Bronchial epithelial cell (primary cell): ENCODE results near the gene RAB14. TPM values are rescaled to one million over a fixed set of nuclear protein-coding genes. Genes with fewer than 3 reads are reported as not detected.

Experiments used
- DNase-seq: peaks from one replicate; pipeline ENCODE4 v3.0.0-alpha.2; 2010; ENCODE audit warnings: low read depth
- FAIRE-seq: peaks from 2 replicates; lab custom pipeline; 2011; peaks lifted over from hg19 to GRCh38; lab: Jason Lieb, UNC
- H3K27me3 ChIP-seq: 2 replicates; pipeline ENCODE4 v1.5.1; 2011; ENCODE audit warnings: low read length; ENCODE audit not compliant: control insufficient read depth, insufficient read depth
- H3K36me3 ChIP-seq: 2 replicates; pipeline ENCODE4 v1.5.1; 2011; ENCODE audit warnings: low read length; ENCODE audit not compliant: control insufficient read depth, insufficient read depth
- H3K4me3 ChIP-seq: 2 replicates; pipeline ENCODE4 v1.5.1; 2011; ENCODE audit warnings: mild to moderate bottlenecking, low read depth, low read length, control low read depth
- total RNA-seq: library from RNA; depleted of rRNA; stranded (reverse); fragments of >200 nt; gene quantifications from 2 replicates; pipeline ENCODE4 v1.2.1, GENCODE V29; 2014
- TF ChIP-seq, protein P1 (sequence below): IDR thresholded peaks from 2 replicates; pipeline ENCODE4 v1.5.1; 2011; ENCODE audit warnings: mild to moderate bottlenecking, moderate library complexity, low read length, control low read depth, inconsistent platforms; ENCODE audit not compliant: insufficient read depth, severe bottlenecking

RAB14 gene
- total RNA-seq, 1 donor from 2014 or later: 28.4 TPM

DNA sequence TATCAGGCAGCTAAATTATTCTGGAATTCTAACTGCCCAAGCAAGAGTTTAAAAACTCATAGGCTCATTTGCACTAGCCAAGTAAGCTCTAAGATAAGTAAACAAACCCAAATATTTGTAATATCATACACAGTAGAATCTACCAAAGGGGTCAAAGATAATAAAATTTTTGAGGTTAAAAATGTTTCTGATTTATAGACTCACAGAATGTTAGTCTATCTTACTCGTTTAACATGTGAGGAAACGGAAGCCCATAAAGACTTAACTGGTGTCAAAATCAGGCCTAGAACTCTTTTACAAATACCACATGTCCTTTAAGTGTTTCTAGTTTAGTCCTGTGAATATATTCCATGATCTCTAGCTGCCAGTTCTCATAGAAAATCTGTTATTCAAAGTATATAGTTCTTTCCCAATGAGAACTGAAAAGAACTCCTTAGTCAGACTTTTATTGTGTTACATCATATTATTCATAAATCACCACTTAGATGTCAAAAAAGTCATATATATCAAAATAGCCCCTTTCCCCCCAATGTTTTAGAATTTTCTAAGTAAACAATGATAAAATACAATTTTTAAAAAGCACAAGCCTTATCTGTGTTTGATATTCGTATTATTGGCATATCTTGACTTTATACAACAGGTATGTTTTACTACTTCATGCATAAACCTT lies 13.9 kb downstream of the RAB14 start:
- no peak for DNase-seq
- TF ChIP-seq, protein P1, sequence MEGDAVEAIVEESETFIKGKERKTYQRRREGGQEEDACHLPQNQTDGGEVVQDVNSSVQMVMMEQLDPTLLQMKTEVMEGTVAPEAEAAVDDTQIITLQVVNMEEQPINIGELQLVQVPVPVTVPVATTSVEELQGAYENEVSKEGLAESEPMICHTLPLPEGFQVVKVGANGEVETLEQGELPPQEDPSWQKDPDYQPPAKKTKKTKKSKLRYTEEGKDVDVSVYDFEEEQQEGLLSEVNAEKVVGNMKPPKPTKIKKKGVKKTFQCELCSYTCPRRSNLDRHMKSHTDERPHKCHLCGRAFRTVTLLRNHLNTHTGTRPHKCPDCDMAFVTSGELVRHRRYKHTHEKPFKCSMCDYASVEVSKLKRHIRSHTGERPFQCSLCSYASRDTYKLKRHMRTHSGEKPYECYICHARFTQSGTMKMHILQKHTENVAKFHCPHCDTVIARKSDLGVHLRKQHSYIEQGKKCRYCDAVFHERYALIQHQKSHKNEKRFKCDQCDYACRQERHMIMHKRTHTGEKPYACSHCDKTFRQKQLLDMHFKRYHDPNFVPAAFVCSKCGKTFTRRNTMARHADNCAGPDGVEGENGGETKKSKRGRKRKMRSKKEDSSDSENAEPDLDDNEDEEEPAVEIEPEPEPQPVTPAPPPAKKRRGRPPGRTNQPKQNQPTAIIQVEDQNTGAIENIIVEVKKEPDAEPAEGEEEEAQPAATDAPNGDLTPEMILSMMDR: no peak
- no peak for FAIRE-seq
- Histone ChIP-seq H3K4me3 (no peak overlapping the region), H3K36me3 (peaks cover 3% of the 10 kb centered on the region), H3K27me3 (no peaks in the 10 kb centered on the region)

DNA sequence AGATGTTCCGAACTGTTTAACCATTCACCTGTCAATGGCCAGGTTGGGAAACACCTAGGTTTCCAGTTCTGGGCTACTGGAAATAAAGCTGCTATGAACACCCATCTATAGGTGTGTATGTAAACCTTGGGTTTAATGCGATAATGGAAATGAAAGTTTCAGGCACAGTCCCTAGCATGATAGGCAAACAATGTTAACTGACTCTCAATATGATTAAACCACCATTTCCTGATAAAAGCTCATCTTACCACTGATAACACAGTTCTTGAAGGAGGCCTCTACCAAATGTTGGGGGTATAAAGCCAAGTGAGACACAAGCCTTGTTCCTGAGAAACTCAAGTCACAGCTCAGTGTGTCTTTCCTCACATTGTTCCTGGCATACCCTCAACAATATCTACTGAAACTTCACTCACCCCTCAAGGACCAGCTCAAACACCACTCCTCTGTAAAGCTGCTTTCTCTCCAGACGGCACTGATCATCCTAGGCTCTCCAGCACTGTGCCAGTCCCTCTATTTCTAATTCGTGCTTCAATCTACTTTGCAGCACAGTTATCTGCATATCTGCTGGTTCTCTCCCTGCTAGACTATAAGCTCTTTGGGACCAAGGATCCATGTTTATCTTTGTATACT lies 15.8 kb downstream of the RAB14 start:
- TF ChIP-seq, protein P1: no peak
- no peak for FAIRE-seq
- Histone ChIP-seq H3K4me3 (no peak overlapping the region), H3K27me3 (no peaks in the 10 kb centered on the region), H3K36me3 (peaks cover 7% of the 10 kb centered on the region)
- no peak for DNase-seq

DNA sequence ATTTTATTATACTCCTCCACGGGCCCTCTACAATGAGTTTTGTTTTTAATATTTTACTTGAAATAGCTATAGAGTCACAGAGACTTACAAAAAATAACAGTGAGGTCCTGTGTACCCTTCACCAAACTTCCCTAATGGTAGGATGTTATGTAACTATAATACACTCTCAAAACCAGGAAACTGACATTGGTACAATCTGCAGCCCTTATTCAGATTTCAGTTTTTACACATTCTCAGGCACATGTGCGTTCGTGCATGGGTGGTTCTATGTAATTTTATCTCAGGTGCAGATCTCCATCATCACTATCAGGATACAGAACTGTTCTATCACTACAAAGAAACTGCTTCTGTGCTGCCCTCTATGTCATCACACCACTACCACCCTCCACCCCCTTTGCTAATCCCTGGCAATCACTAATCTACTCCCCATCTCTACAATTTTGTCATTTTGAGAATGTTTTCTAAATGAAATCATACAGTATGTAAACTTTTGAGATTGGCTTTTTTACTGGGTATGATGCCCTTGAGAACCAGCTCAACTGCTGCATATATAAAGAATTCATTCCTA lies 16.4 kb downstream of the RAB14 start:
- no peak for FAIRE-seq
- H3K36me3 ChIP-seq: peaks cover 7% of the 10 kb centered on the region
- no peaks in the 10 kb centered on the region for H3K27me3 ChIP-seq
- DNase-seq: no peak
- H3K4me3 ChIP-seq: no peak overlapping the region
- TF ChIP-seq, protein P1: no peak

DNA sequence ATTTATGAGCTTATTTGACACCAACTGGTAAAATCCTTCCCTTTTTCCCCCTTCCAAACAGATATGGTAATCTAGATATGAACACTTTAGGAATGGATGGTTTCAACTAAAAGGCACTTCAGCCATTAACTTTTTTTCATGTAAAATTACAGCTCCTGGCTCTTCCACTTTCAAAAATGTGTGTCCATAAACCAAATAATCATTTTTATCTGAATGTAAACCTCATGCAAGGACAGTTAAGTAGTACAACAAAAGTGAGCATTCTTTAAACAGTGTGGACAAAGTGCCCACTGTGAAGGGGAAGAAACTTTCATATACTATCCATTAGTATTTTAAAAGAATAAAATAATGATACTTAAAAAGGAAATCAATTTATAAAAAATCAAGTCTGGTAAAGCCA lies 17.2 kb downstream of the RAB14 start:
- FAIRE-seq: no peak
- no peaks in the 10 kb centered on the region for H3K27me3 ChIP-seq
- TF ChIP-seq, protein P1: no peak

DNA sequence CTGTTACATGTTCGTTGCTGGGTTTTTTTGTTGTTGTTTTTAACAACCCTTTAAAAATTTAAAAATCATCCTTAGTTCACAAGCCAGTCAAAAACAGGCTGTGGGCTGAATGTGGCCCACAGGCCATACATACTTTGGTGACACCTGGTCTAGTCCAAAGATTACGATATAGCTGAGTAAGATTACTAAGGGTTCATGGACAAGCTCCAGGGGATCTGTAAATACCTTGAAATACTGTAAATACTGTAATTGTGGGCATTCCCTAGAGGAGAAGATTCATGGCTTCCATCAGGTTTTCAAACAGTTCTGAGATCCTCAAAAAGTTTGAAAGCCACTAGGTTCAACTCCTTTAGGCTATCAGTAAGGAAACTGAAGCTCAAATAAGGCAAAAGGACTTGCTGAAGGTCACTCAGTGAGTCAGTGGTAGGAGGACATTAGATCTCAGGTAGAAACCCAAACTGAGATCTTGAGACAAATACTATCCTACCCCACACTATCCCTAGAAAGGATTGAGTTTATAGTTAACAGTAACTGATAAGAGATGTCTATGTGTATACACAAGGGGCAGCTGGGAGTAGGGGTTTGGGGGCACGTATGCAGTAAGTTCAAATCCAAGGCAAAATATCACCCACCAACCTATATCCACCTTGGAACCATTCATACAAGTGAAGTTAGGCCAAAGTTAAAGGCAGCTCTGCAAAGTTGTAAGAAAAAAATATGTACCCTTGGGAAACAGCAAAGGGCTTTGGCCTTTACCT lies 17.8 kb downstream of the RAB14 start:
- FAIRE-seq (no peak), DNase-seq (no peak)
- TF ChIP-seq, protein P1: no peak
- Histone ChIP-seq H3K27me3 (no peaks in the 10 kb centered on the region), H3K4me3 (no peak overlapping the region), H3K36me3 (peaks cover 9% of the 10 kb centered on the region)

More for the DNA sequence above, 17.2 kb downstream of the RAB14 start:
- Histone ChIP-seq H3K36me3 (peaks cover 9% of the 10 kb centered on the region), H3K4me3 (no peak overlapping the region)
- DNase-seq: no peak
